GM19023 (cell line): ENCODE measurements around the gene PDE4D.
A peak's percentile ranks its signal among the peaks of the same experiment; 100 is the strongest.

Experiments used
- ATAC-seq: cut with Tn5 transposase; IDR thresholded peaks from one replicate; pipeline ENCODE4 v1.9.1; 2021; ENCODE audit warnings: mild to moderate bottlenecking, moderate library complexity; ENCODE audit not compliant: unreplicated experiment

PDE4D gene

GRCh38 chr5:59100875-59101274, 792.7 kb downstream of the PDE4D start:
- no peak for ATAC-seq

GRCh38 chr5:59099995-59100345, 793.6 kb downstream of the PDE4D start:
- ATAC-seq, result no peak

- ATAC-seq, result peak; percentile 77
Observed at GRCh38 chr5:59099270-59099994, 794.1 kb downstream of the PDE4D start.

- ATAC-seq, result no peak
Observed at GRCh38 chr5:59098743-59099142, 794.8 kb downstream of the PDE4D start.

GRCh38 chr5:59097712-59098111, 795.8 kb downstream of the PDE4D start:
- no peak for ATAC-seq

GRCh38 chr5:59097116-59097515, 796.4 kb downstream of the PDE4D start:
- ATAC-seq, result no peak

GRCh38 chr5:59095480-59095879, 798.0 kb downstream of the PDE4D start:
- ATAC-seq, result no peak

GRCh38 chr5:59094864-59095263, 798.7 kb downstream of the PDE4D start:
- no peak for ATAC-seq

- ATAC-seq, result no peak
Observed at GRCh38 chr5:59093329-59093728, 800.2 kb downstream of the PDE4D start.

GRCh38 chr5:59092758-59093157, 800.8 kb downstream of the PDE4D start:
- no peak for ATAC-seq

GRCh38 chr5:59091965-59092364, 801.6 kb downstream of the PDE4D start:
- ATAC-seq, result no peak

GRCh38 chr5:59090323-59090722, 803.2 kb downstream of the PDE4D start:
- no peak for ATAC-seq

- ATAC-seq, result no peak
Observed at GRCh38 chr5:59089767-59090166, 803.8 kb downstream of the PDE4D start.

GRCh38 chr5:59088546-59088945, 805.0 kb downstream of the PDE4D start:
- ATAC-seq, result no peak

GRCh38 chr5:59086024-59086423, 807.5 kb downstream of the PDE4D start:
- no peak for ATAC-seq

GRCh38 chr5:59081693-59082092, 811.8 kb downstream of the PDE4D start:
- no peak for ATAC-seq

- ATAC-seq, result no peak
Observed at GRCh38 chr5:59079622-59080620, 813.6 kb downstream of the PDE4D start.

- ATAC-seq, result no peak
Observed at GRCh38 chr5:59071755-59072549, 821.6 kb downstream of the PDE4D start.

- no peak for ATAC-seq
Observed at GRCh38 chr5:59069438-59070079, 824.0 kb downstream of the PDE4D start.

- ATAC-seq, result no peak
Observed at GRCh38 chr5:59067956-59068656, 825.4 kb downstream of the PDE4D start.
